GM12891 (cell line): Measurements from ENCODE around the gene WDFY1.

Experiments used
- POLR2A ChIP-seq: IDR thresholded peaks from 2 replicates; pipeline ENCODE4 v1.6.1; 2011; ENCODE audit warnings: low read depth, low read length, control low read depth
- POLR2AphosphoS5 ChIP-seq: IDR thresholded peaks from 2 replicates; pipeline ENCODE4 v1.6.1; 2011; ENCODE audit warnings: low read depth, low read length, control low read depth
- SPI1 ChIP-seq: IDR thresholded peaks from 2 replicates; pipeline ENCODE4 v1.6.1; 2011; ENCODE audit warnings: low read depth, low read length, control low read depth
- TAF1 ChIP-seq: IDR thresholded peaks from 2 replicates; pipeline ENCODE4 v1.6.1; 2011; ENCODE audit warnings: low read depth, low read length, control low read depth

- TF ChIP-seq POLR2A (no peak), SPI1 (no peak), TAF1 (no peak), POLR2AphosphoS5 (no peak)
These were observed 116.8 kb downstream of the WDFY1 start for GRCh38 chr2:223828314-223828713.
